SK-N-SH (cell line): ENCODE results near the gene GRWD1. TPM values are rescaled to one million over a fixed set of nuclear protein-coding genes. Genes with fewer than 3 reads are reported as not detected.
A peak's percentile ranks its signal among the peaks of the same experiment; 100 is the strongest.

ENCODE experiments used
- CTCF ChIA-PET: fragments of 300-600, 350-600 bp; formaldehyde crosslinking; extraction: SDS; loops from one replicate; lab custom pipeline; 2021; lab: Yijun Ruan, JAX
- POLR2A ChIA-PET: fragments of 350-600 bp; sonication (Branson Sonifier 250); formaldehyde crosslinking; extraction: SDS; loops from one replicate; lab custom pipeline; 2020; ENCODE audit warnings: antibody characterized with exemption, inconsistent platforms; lab: Yijun Ruan, JAX
- DNase-seq: peaks from one replicate; pipeline ENCODE4 v3.0.0; 2012
- H2AFZ ChIP-seq: fragments of 200-600 bp; sonication (generic); 2 replicates; pipeline ENCODE4 v1.8.1; 2016; ENCODE audit warnings: antibody characterized with exemption, mild to moderate bottlenecking, low read depth
- H3F3A ChIP-seq: fragments of 200-600 bp; sonication (generic); replicated peaks from 2 replicates; pipeline ENCODE3; 2016; ENCODE audit warnings: antibody characterized with exemption, mild to moderate bottlenecking; ENCODE audit not compliant: insufficient read depth
- H3K27ac ChIP-seq, 2 experiments: fragments of 200-500 bp in 1 of 2; fragments of 200-600 bp in 1 of 2; sonication (Bioruptor generic) in 1 of 2; sonication (generic), shearing (Covaris generic) in 1 of 2; 2 replicates each; pipeline versions ENCODE4 v1.5.1 to v1.6.1; 2014 to 2016; ENCODE audit warnings: low read depth in 2 of 2, inconsistent platforms in 1 of 2, low read length in 1 of 2, mild to moderate bottlenecking in 1 of 2, mixed read lengths in 1 of 2
- H3K27me3 ChIP-seq: fragments of 200-600 bp; sonication (generic), shearing (Covaris generic); 2 replicates; pipeline ENCODE4 v1.6.1; 2016; ENCODE audit warnings: mixed run types; ENCODE audit not compliant: insufficient read depth
- H3K36me3 ChIP-seq, 2 experiments: fragments of 200-500 bp in 1 of 2; fragments of 200-600 bp in 1 of 2; sonication (Bioruptor generic) in 1 of 2; sonication (generic) in 1 of 2; replicated peaks in 1 of 2; 2 replicates each; pipeline versions ENCODE3 to v1.5.1; 2014 to 2016; ENCODE audit warnings: low read length in 1 of 2, mild to moderate bottlenecking in 1 of 2; ENCODE audit not compliant: insufficient read depth in 2 of 2, control insufficient read depth in 1 of 2
- H3K4me1 ChIP-seq, 2 experiments: fragments of 200-500 bp in 1 of 2; fragments of 200-600 bp in 1 of 2; sonication (Bioruptor generic) in 1 of 2; sonication (generic), shearing (Covaris generic) in 1 of 2; 2 replicates each; pipeline versions ENCODE4 v1.5.1 to v1.6.1; 2014 to 2016; ENCODE audit warnings: low read depth in 1 of 2, low read length in 1 of 2, mixed run types in 1 of 2; ENCODE audit not compliant: insufficient read depth in 2 of 2, control insufficient read depth in 1 of 2
- H3K4me2 ChIP-seq: fragments of 200-600 bp; sonication (generic), shearing (Covaris generic); 2 replicates; pipeline ENCODE4 v1.6.1; 2017; ENCODE audit warnings: mixed run types
- H3K4me3 ChIP-seq, 2 experiments: fragments of 200-500 bp in 1 of 2; fragments of 200-600 bp in 1 of 2; sonication (Bioruptor generic) in 1 of 2; sonication (generic), shearing (Covaris generic) in 1 of 2; 2 replicates each; pipeline versions ENCODE4 v1.5.1 to v1.8.1; 2014 to 2016; ENCODE audit warnings: low read depth in 2 of 2, inconsistent platforms in 1 of 2, low read length in 1 of 2, mild to moderate bottlenecking in 1 of 2, mixed read lengths in 1 of 2, moderate library complexity in 1 of 2
- H3K79me2 ChIP-seq: fragments of 200-600 bp; sonication (generic); 2 replicates; pipeline ENCODE4 v1.8.1; 2017; ENCODE audit warnings: mild to moderate bottlenecking; ENCODE audit not compliant: insufficient read depth
- H3K9ac ChIP-seq: fragments of 200-600 bp; sonication (generic); 2 replicates; pipeline ENCODE4 v1.6.1; 2017; ENCODE audit warnings: mixed run types
- H3K9me2 ChIP-seq: fragments of 200-600 bp; sonication (generic); 2 replicates; pipeline ENCODE4 v1.6.1; 2017; ENCODE audit warnings: mixed run types
- H3K9me3 ChIP-seq: fragments of 200-600 bp; sonication (generic); 2 replicates; pipeline ENCODE4 v1.6.1; 2017; ENCODE audit warnings: mixed run types, mild to moderate bottlenecking, moderate library complexity
- H4K20me1 ChIP-seq: fragments of 200-600 bp; sonication (generic); 2 replicates; pipeline ENCODE4 v1.6.1; 2017; ENCODE audit warnings: mild to moderate bottlenecking, mixed run types; ENCODE audit not compliant: insufficient read depth
- CHD2 ChIP-seq: fragments of 150-350 bp; IDR thresholded peaks from 2 replicates; pipeline ENCODE4 v1.6.1; 2018; ENCODE audit warnings: low read length; ENCODE audit not compliant: partially characterized antibody
- EZH2phosphoT487 ChIP-seq: fragments of 200-600 bp; sonication (generic); IDR thresholded peaks from 2 replicates; pipeline ENCODE4 v1.6.1; 2017; ENCODE audit warnings: low read depth, mixed run types, mild to moderate bottlenecking, antibody characterized with exemption, moderate library complexity, borderline replicate concordance
- FOXM1 ChIP-seq: IDR thresholded peaks from 2 replicates; pipeline ENCODE4 v1.4.0; 2012; ENCODE audit warnings: low read depth, mild to moderate bottlenecking
- IRF3 ChIP-seq: fragments of 150-350 bp; IDR thresholded peaks from 2 replicates; pipeline ENCODE4 v1.6.1; 2016; ENCODE audit warnings: mild to moderate bottlenecking, low read depth, low read length
- MEF2A ChIP-seq: IDR thresholded peaks from 2 replicates; pipeline ENCODE4 v1.4.0; 2012; ENCODE audit warnings: low read depth, borderline replicate concordance
- MXI1 ChIP-seq: IDR thresholded peaks from 2 replicates; pipeline ENCODE4 v1.6.1; 2012; ENCODE audit warnings: mild to moderate bottlenecking, low read depth, low read length, improper control_type of control experiment
- NRF1 ChIP-seq: IDR thresholded peaks from 2 replicates; pipeline ENCODE4 v1.6.1; 2012; ENCODE audit warnings: low read depth, mild to moderate bottlenecking, low read length
- RAD21 ChIP-seq: IDR thresholded peaks from 2 replicates; pipeline ENCODE4 v1.6.1; 2012; ENCODE audit warnings: mild to moderate bottlenecking, low read length
- RFX5 ChIP-seq: IDR thresholded peaks from 2 replicates; pipeline ENCODE4 v1.6.1; 2012; ENCODE audit warnings: mild to moderate bottlenecking, improper control_type of control experiment, low read length
- RXRA ChIP-seq: IDR thresholded peaks from 2 replicates; pipeline ENCODE4 v1.4.0; 2012; ENCODE audit warnings: low read depth, mild to moderate bottlenecking, borderline replicate concordance
- SIN3A ChIP-seq: IDR thresholded peaks from 2 replicates; pipeline ENCODE4 v1.6.1; 2012; ENCODE audit warnings: low read depth, mild to moderate bottlenecking, low read length, moderate library complexity, borderline replicate concordance
- TCF12 ChIP-seq: IDR thresholded peaks from 2 replicates; pipeline ENCODE4 v1.4.0; 2012
- TEAD4 ChIP-seq: IDR thresholded peaks from 2 replicates; pipeline ENCODE4 v1.4.0; 2012; ENCODE audit warnings: mild to moderate bottlenecking, borderline replicate concordance; ENCODE audit not compliant: insufficient read depth
- whole genome bisulfite sequencing: methylation state at CpG from one replicate; pipeline ENCODE4 v1.1.6; 2017; ENCODE audit warnings: low lambda C conversion rate; 5-methylcytosine and 5-hydroxymethylcytosine counted together
- polyA plus RNA-seq, 3 experiments: library from polyadenylated mRNA; depleted of rRNA; stranded (reverse); fragments of >200 nt; gene quantifications; 2 replicates each; pipeline ENCODE4 v1.2.3, GENCODE V29; 2012
- TF ChIP-seq, protein P1 (sequence below): IDR thresholded peaks from 2 replicates; pipeline ENCODE4 v1.4.0; 2012; ENCODE audit warnings: low read depth
- TF ChIP-seq, protein P2 (sequence below): IDR thresholded peaks from 2 replicates; pipeline ENCODE4; 2012

Gene GRWD1
- polyA plus RNA-seq, 1 of the 3 experiments (the other 2 are of a cell fraction): 36.6 TPM

GRCh38 chr19:48493718-48494401 is 48.1 kb downstream of the GRWD1 start:
- Histone ChIP-seq H3K36me3 (peaks cover 0 to 11% of the 10 kb centered on the region in 2 experiments), H3K79me2 (peaks cover 11% of the 10 kb centered on the region; the same call in 1 of the 2 replicates), H3K9me3 (no peaks in the 10 kb centered on the region), H2AFZ (no peak overlapping the region), H3K27me3 (no peaks in the 10 kb centered on the region), H3K9ac (peak overlapping the region; percentile 74), H3K27ac (peak overlapping the region; percentile 40 to 66; a peak in 2 of 4 replicates), H3K4me2 (peak overlapping the region; percentile 71)
- no peak for DNase-seq
- ChIA-PET CTCF (interaction anchor here (1.0 to 15.9 kb wide), 4 partner anchors 15 to 173 kb away, joined by 3 to 230 read pairs (median 3); no protein-coding TSS in a partner anchor), POLR2A (interaction anchor here (0.6 to 1.3 kb wide), 4 partner anchors 8 to 125 kb away, joined by 3 to 5 read pairs (median 3); partner anchors contain the start of genes RPL18 and SPHK2)
- 0% methylated on average over 2 of the region's 70 CpGs for WGBS
- TF ChIP-seq NRF1 (no peak), MXI1 (no peak), TCF12 (no peak), RAD21 (no peak), RFX5 (no peak)
- TF ChIP-seq, protein P1, sequence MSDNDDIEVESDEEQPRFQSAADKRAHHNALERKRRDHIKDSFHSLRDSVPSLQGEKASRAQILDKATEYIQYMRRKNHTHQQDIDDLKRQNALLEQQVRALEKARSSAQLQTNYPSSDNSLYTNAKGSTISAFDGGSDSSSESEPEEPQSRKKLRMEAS: peak; percentile 34; the same call in 1 of the 2 replicates
- TF ChIP-seq, all 33 proteins: peak for 1
- Histone ChIP-seq H4K20me1 (no peaks in the 10 kb centered on the region), H3K4me1 (peaks cover 5 to 14% of the 10 kb centered on the region in 2 experiments; a peak in 2 of 4 replicates), H3F3A (peaks cover 20% of the 10 kb centered on the region), H3K4me3 (peak overlapping the region; percentile 58 to 62), H3K9me2 (no peaks in the 10 kb centered on the region)

GRCh38 chr19:48495396-48495795 is 49.6 kb downstream of the GRWD1 start:
- POLR2A ChIA-PET: interaction anchor here (0.6 to 1.4 kb wide), 2 partner anchors 89 to 91 kb away, joined by 3 to 5 read pairs; no protein-coding TSS in a partner anchor
- no peaks in the 10 kb centered on the region for H3K27me3 ChIP-seq
- H2AFZ ChIP-seq: no peak overlapping the region
- H3K9me3 ChIP-seq: no peaks in the 10 kb centered on the region
- no peak for TF ChIP-seq SIN3A
- H3K4me1 ChIP-seq: peaks cover 3 to 15% of the 10 kb centered on the region in 2 experiments; a peak in 1 of 4 replicates
- H3K9me2 ChIP-seq: no peaks in the 10 kb centered on the region
- no peak for DNase-seq
- peaks cover 11% of the 10 kb centered on the region; the same call in 1 of the 2 replicates for H3K79me2 ChIP-seq
- H3K4me2 ChIP-seq: peak overlapping the region; percentile 70; the same call in 1 of the 2 replicates
- H4K20me1 ChIP-seq: no peaks in the 10 kb centered on the region
- CTCF ChIA-PET: interaction anchor here (15.9 kb wide), 1 partner anchor 91 kb away, joined by 230 read pairs; no protein-coding TSS in a partner anchor
- no peak overlapping the region for H3K4me3 ChIP-seq
- no peak overlapping the region for H3K27ac ChIP-seq
- peaks cover under 1 to 11% of the 10 kb centered on the region in 2 experiments for H3K36me3 ChIP-seq
- 84% methylated on average over 6 of the region's 6 CpGs for WGBS
- H3K9ac ChIP-seq: no peak overlapping the region
- H3F3A ChIP-seq: peaks cover 19% of the 10 kb centered on the region

DNA sequence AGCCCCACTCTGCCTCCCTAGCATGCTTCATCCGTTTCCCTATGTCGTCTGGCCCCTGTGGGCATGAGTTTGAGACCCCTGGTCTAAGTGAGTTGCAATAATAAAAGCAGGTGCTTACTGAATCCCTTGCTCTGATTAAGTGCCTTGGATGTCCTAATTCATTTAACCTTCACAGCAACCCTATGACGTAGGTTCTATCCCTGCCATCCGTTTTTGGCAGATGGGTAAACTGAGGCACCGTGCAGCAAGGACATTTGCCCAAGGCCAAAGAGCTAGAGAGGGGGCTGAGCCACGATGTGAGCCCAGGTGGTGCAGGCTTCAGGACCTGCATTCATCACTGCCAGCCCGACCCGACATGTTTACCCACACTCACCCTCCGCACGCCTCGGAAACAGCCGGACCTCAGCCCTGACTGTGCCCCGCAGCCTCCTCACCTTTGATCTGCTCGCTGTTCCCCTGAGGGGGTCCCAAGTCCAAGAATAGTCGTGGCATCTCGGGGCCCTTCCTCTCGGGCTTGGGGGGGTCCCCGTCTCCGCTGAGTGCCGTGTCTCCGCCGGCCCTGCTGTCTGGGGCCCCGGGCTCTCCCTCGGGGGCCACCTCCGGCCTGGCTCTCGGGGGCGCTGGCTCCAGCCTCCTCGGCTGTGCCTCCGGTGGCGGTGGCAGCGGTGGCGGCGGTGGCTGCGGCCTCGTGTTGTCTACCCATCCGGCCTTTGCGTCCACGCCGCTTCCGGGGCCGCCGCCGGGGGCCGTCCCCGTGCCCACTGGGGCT is 51.4 kb downstream of the GRWD1 start:
- H3K27ac ChIP-seq: no peak overlapping the region
- peak; percentile 49 for DNase-seq
- 63% methylated on average over 30 of the region's 45 CpGs for WGBS
- no peak overlapping the region for H3K4me3 ChIP-seq
- no peaks in the 10 kb centered on the region for H3K27me3 ChIP-seq
- H3K79me2 ChIP-seq: peaks cover 11% of the 10 kb centered on the region; the same call in 1 of the 2 replicates
- H4K20me1 ChIP-seq: no peaks in the 10 kb centered on the region
- no peaks in the 10 kb centered on the region for H3K9me3 ChIP-seq
- H2AFZ ChIP-seq: no peak overlapping the region
- H3K36me3 ChIP-seq: peaks cover 2 to 11% of the 10 kb centered on the region in 2 experiments
- H3K4me1 ChIP-seq: peaks cover 0 to 18% of the 10 kb centered on the region in 2 experiments; a peak in 1 of 4 replicates
- H3K9ac ChIP-seq: no peak overlapping the region
- CTCF ChIA-PET: interaction anchor here (15.9 kb wide), 1 partner anchor 89 kb away, joined by 230 read pairs; no protein-coding TSS in a partner anchor
- H3F3A ChIP-seq: peaks cover 15% of the 10 kb centered on the region
- no peak overlapping the region for H3K4me2 ChIP-seq
- POLR2A ChIA-PET: no interaction called here
- no peaks in the 10 kb centered on the region for H3K9me2 ChIP-seq
- TF ChIP-seq IRF3 (no peak), FOXM1 (no peak), TEAD4 (no peak), RFX5 (no peak), MXI1 (no peak), EZH2phosphoT487 (no peak), SIN3A (no peak), RXRA (no peak), NRF1 (no peak), MEF2A (no peak), CHD2 (no peak)
- TF ChIP-seq, protein P2, sequence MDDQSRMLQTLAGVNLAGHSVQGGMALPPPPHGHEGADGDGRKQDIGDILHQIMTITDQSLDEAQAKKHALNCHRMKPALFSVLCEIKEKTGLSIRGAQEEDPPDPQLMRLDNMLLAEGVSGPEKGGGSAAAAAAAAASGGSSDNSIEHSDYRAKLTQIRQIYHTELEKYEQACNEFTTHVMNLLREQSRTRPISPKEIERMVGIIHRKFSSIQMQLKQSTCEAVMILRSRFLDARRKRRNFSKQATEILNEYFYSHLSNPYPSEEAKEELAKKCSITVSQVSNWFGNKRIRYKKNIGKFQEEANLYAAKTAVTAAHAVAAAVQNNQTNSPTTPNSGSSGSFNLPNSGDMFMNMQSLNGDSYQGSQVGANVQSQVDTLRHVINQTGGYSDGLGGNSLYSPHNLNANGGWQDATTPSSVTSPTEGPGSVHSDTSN: no peak
- TF ChIP-seq, protein P1: no peak
